Measurements from ENCODE around the gene GINS2. TPM values are rescaled to one million over a fixed set of nuclear protein-coding genes. Genes with fewer than 3 reads are reported as not detected.
A peak's percentile ranks its signal among the peaks of the same experiment; 100 is the strongest.

Gene GINS2
- polyA plus RNA-seq, 1 of the 3 experiments (the other 2 are of a cell fraction) = 9.0 TPM

- peaks cover 0 to 3% of the 10 kb centered on the region in 2 experiments for H3K36me3 ChIP-seq (replicated peaks in 1 of 2; ENCODE audit: control insufficient read depth in 1 of 2, insufficient read depth in 2 of 2, low read length in 1 of 2)
- ChIA-PET CTCF (interaction anchor here (1.1 to 6.6 kb wide), 10 partner anchors 11 to 441 kb away, joined by 3 to 138 read pairs (median 9); no protein-coding TSS in a partner anchor), POLR2A (no interaction called here)
- WGBS (ENCODE audit: low lambda C conversion rate) = 88% methylated on average over 9 of the region's 9 CpGs
- H3K4me2 ChIP-seq = no peak overlapping the region
- H3K27me3 ChIP-seq (ENCODE audit: insufficient read depth) = no peaks in the 10 kb centered on the region
- no peak overlapping the region for H2AFZ ChIP-seq (ENCODE audit: low read depth)
- H3K79me2 ChIP-seq (ENCODE audit: insufficient read depth) = no peaks in the 10 kb centered on the region; the same call in 1 of the 2 replicates
- no peak for TF ChIP-seq MAX (IDR thresholded peaks at IDR 0.05; ENCODE audit: low read depth)
- TF ChIP-seq NFIC (IDR thresholded peaks at IDR 0.05; ENCODE audit: borderline replicate concordance) = no peak
- TF ChIP-seq EP300 (IDR thresholded peaks at IDR 0.05; ENCODE audit: borderline replicate concordance in 1 of 2, low read depth in 1 of 2, low read length in 1 of 2) = no peak
- TF ChIP-seq TEAD4 (IDR thresholded peaks at IDR 0.05; ENCODE audit: borderline replicate concordance, insufficient read depth) = no peak
- no peak for TF ChIP-seq USF2 (IDR thresholded peaks at IDR 0.05; ENCODE audit: borderline replicate concordance, low read depth, low read length)
- TF ChIP-seq POLR2AphosphoS5 (IDR thresholded peaks at IDR 0.05; ENCODE audit: low read depth, low read length) = no peak
- no peak for TF ChIP-seq RXRA (IDR thresholded peaks at IDR 0.05; ENCODE audit: borderline replicate concordance, low read depth)
- TF ChIP-seq FOXM1 (IDR thresholded peaks at IDR 0.05; ENCODE audit: low read depth) = no peak
- no peak for TF ChIP-seq REST (IDR thresholded peaks at IDR 0.05; ENCODE audit: low read depth, low read length)
- TF ChIP-seq CHD2 (IDR thresholded peaks at IDR 0.05; ENCODE audit: low read length, partially characterized antibody) = no peak
- TF ChIP-seq ELF1 (IDR thresholded peaks at IDR 0.05) = no peak
- TF ChIP-seq IRF3 (IDR thresholded peaks at IDR 0.05; ENCODE audit: low read depth, low read length) = no peak
- no peaks in the 10 kb centered on the region for H3K9me3 ChIP-seq
- H3K27ac ChIP-seq (ENCODE audit: low read depth in 2 of 2, low read length in 1 of 2) = 0 out of 4 replicates have a peak overlapping the region, but pooled peaks of 1 of the 2 experiments have one; percentile 12
- peaks cover 0 to 17% of the 10 kb centered on the region in 2 experiments; a peak in 1 of 4 replicates for H3K4me1 ChIP-seq (ENCODE audit: control insufficient read depth in 1 of 2, insufficient read depth in 2 of 2, low read depth in 1 of 2, low read length in 1 of 2)
- H3F3A ChIP-seq (replicated peaks; ENCODE audit: insufficient read depth) = peaks cover 10% of the 10 kb centered on the region
- H4K20me1 ChIP-seq (ENCODE audit: insufficient read depth) = peaks cover 22% of the 10 kb centered on the region
- no peak overlapping the region for H3K9ac ChIP-seq
- no peak overlapping the region for H3K4me3 ChIP-seq (ENCODE audit: low read depth in 2 of 2, low read length in 1 of 2)
- no peak for DNase-seq
- no peaks in the 10 kb centered on the region for H3K9me2 ChIP-seq
These were observed 27.4 kb upstream of the GINS2 start for GRCh38 chr16:85716022-85716679.
